DMS79 (cell line): ENCODE data around the gene GMDS.
A peak's percentile ranks its signal among the peaks of the same experiment; 100 is the strongest.

Experiments used
- DNase-seq: peaks from one replicate; lab custom pipeline; 2025; lab: John Stamatoyannopoulos, UW

Gene GMDS

GRCh38 chr6:1895721-1896120, 349.7 kb downstream of the GMDS start:
- no peak for DNase-seq

- no peak for DNase-seq
Measured at GRCh38 chr6:1894954-1895353, 350.5 kb downstream of the GMDS start.

GRCh38 chr6:1893470-1894130, 351.8 kb downstream of the GMDS start:
- no peak for DNase-seq

- DNase-seq = no peak
Measured at GRCh38 chr6:1892716-1893115, 352.7 kb downstream of the GMDS start.

- DNase-seq = no peak
Measured at GRCh38 chr6:1890987-1891386, 354.4 kb downstream of the GMDS start.

- no peak for DNase-seq
Measured at GRCh38 chr6:1890071-1890470, 355.3 kb downstream of the GMDS start.

GRCh38 chr6:1885576-1886011, 359.8 kb downstream of the GMDS start:
- DNase-seq = no peak

- DNase-seq = no peak
Measured at GRCh38 chr6:1884313-1884712, 361.1 kb downstream of the GMDS start.

GRCh38 chr6:1878330-1878729, 367.1 kb downstream of the GMDS start:
- no peak for DNase-seq

GRCh38 chr6:1873781-1874180, 371.6 kb downstream of the GMDS start:
- no peak for DNase-seq

- DNase-seq = peak; percentile 60
Measured at GRCh38 chr6:1872649-1873131, 372.7 kb downstream of the GMDS start.

GRCh38 chr6:1871724-1872315, 373.6 kb downstream of the GMDS start:
- DNase-seq = no peak

GRCh38 chr6:1870932-1871331, 374.5 kb downstream of the GMDS start:
- no peak for DNase-seq

GRCh38 chr6:1870251-1870650, 375.2 kb downstream of the GMDS start:
- DNase-seq = no peak

- DNase-seq = no peak
Measured at GRCh38 chr6:1869769-1870168, 375.6 kb downstream of the GMDS start.

GRCh38 chr6:1869308-1869707, 376.1 kb downstream of the GMDS start:
- DNase-seq = no peak

GRCh38 chr6:1868561-1869261, 376.7 kb downstream of the GMDS start:
- no peak for DNase-seq

GRCh38 chr6:1867197-1867596, 378.2 kb downstream of the GMDS start:
- DNase-seq = no peak

GRCh38 chr6:1865585-1865984, 379.8 kb downstream of the GMDS start:
- no peak for DNase-seq

- peak; percentile 1 for DNase-seq
Measured at GRCh38 chr6:1864496-1864895, 380.9 kb downstream of the GMDS start.

- no peak for DNase-seq
Measured at GRCh38 chr6:1862411-1862810, 383.0 kb downstream of the GMDS start.

GRCh38 chr6:1860756-1861348, 384.6 kb downstream of the GMDS start:
- no peak for DNase-seq

GRCh38 chr6:1858859-1859258, 386.5 kb downstream of the GMDS start:
- no peak for DNase-seq
